Activated CD8-positive, alpha-beta memory T cell treated with anti-CD3 and anti-CD28 coated beads, Interleukin-2, amount 50 U/mL, for 24 hours (primary cell): ENCODE results near the gene RNF213.

ENCODE experiments used
- DNase-seq: peaks from one replicate; pipeline ENCODE4 v3.0.0-alpha.2; 2020; ENCODE audit errors: extremely low read depth

The RNF213 gene

DNA sequence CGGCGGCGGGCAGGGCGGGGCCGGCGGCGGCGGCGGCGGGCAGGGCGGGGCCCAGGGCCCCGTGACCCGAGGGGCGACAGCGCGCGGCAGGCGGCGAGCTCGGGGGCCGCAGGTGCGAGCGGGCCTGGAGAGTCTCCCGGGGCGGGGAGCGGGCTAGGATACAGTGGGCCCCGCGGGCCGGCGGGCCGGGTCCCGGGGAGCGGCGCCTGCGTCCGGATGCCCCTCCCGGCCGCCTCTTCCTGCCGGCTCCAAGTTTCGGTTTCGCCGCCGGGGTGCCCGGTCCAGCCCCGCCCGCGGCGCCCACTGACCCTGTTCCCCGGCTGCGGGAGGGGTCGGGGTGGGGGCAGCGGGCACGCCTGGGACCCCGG is at the start of gene RNF213:
Gene RNF213 (plus strand): TSS at position 62 of the 368 bp plus-strand sequence. CDS start 2,830 bp downstream, outside the sequence.
- DNase-seq, result no peak

DNA sequence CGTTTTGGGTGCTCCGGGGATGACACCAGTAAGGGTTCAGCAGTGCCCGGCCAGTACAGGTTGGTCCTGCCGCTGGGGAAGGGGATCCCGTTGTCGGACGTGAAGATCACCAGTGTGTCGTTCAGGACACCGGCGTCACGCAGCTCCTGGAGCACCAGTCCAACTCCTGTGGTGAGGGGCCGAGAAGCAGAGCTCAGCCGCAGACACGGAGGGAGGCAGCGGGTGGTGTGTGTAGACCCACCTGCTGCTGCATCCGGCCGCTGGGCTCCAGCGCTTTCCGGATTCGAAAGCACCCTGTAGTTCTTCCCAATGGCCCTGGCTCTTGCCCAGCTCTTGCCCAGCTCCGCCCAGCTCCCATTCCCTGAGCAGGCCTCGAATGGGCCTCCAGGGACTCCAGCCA is 48.5 kb upstream of the RNF213 start:
- DNase-seq, result no peak

DNA sequence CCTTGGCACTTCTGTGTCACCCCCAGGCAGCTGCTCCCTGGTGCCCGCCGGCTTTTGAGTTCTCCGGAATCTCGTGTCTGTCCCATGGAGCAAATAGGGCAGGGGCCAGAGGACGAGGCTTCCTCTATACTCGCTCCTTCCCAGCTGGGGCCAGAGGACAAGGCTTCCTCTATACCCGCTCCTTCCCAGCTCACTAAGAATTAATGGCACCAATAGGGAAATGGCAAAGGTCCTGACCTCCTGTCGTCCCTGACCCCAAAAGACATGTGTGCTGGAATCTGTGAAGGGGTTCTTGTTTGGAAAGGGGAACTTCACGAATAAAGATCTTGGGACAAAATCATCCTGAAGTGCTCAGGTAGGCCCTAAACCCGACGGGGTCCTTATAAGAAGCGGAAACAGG is 48.1 kb upstream of the RNF213 start:
- DNase-seq, result no peak

DNA sequence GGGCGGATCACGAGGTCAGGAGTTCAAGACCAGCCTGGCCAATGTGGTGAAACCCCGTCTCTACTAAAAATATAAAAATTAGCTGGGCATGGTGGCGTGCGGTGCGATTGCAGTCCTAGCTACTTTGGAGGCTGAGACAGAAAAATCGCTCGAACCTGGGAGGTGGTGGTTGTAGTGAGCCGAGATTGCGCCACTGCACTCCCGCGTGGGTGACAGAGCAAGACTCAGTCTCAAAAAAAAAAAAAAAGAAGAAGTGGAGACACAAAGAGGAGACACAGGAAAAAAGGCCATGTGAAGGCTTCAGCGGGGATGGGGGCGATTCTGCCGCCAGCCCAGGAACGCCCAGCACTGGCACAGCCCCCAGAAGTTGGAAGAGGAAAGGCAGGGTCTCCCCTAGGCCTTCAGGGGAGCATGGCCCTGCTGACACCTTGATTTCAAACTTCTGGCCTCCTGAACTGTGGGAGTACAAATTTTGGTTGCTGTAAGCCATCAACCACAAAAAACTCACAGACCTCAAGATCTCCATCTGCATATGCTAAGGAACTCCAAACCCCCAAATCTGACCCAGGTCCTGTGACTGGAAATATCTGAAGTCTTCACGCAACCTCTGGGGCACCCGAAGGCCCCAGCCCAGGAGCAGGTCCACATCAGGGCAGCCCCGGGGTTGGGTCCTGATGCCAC is 47.5 kb upstream of the RNF213 start:
- DNase-seq, result no peak

DNA sequence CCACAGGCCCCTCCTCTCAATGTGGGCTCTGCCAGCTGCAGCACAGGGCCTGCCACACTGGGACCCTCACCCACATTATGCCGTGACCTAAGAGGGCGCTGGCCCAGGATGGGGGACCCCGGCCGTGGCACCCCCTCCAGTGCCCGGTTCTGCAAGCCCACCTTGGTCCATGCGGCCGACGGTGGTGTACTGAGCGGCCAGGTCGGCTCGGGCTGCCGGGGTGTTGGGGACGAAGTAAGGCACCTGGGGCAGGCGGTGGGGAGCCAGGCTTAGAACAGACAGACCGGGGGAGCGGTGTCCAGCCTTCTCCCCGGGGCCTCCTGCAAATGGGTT is 47.0 kb upstream of the RNF213 start:
- DNase-seq, result no peak

DNA sequence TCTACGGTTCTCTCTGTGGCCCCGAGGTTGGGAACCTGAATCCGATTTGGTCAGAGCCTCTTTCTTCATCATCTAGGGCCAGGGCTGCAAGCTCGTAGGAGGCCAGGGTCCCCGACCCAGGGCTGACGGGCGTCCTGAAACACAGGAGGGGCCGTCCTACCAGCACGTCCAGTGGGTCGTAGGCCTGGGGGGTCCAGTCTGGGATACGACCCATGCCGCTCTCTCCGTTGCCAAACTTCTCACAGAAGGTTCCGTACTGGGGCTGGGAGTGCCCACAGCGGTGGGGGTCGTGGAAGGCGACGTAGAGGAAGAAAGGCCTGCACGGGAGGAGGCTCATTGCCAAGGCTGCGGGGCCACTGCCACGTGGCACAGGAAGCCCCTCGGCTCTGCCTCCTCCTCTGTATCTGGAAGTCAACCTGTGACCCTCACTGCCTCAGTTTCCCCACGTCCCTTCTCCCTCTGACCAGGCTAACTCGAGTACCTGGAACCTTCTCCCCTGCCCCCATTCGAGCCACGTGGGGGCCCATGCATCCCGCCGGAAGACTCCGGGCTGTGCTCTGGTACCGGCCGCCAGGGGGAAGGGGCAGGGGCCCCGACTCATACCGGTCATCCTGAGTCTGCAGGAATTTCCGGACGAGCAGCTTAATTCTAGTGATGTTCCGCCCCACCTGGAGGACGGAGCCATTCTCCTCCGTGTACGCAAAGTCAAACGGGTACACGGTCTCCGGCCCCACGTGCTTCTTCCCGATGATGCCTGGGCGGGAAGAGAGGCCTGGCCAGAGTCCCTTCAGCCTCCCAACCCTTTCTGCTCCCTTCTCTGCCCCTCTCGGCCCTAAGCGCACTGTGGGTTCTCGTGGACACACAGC is 46.4 kb upstream of the RNF213 start:
- no peak for DNase-seq

DNA sequence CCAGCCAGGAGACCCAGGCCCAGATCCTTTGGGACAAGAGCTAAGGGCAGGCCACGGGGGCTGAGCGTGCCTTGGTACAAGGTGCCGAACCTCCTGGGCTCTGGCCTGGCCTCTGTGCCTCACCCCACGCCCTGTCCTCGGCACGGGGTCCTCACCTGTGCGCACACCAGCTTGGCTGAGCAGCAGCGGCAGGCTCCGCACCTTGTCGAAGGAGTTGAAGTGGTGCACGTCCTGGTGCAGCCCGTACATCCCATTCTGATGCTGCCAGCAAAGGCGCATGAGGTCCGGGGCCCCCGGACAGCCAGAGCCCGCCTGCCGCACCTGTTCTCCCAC is 45.8 kb upstream of the RNF213 start:
- DNase-seq, result no peak

DNA sequence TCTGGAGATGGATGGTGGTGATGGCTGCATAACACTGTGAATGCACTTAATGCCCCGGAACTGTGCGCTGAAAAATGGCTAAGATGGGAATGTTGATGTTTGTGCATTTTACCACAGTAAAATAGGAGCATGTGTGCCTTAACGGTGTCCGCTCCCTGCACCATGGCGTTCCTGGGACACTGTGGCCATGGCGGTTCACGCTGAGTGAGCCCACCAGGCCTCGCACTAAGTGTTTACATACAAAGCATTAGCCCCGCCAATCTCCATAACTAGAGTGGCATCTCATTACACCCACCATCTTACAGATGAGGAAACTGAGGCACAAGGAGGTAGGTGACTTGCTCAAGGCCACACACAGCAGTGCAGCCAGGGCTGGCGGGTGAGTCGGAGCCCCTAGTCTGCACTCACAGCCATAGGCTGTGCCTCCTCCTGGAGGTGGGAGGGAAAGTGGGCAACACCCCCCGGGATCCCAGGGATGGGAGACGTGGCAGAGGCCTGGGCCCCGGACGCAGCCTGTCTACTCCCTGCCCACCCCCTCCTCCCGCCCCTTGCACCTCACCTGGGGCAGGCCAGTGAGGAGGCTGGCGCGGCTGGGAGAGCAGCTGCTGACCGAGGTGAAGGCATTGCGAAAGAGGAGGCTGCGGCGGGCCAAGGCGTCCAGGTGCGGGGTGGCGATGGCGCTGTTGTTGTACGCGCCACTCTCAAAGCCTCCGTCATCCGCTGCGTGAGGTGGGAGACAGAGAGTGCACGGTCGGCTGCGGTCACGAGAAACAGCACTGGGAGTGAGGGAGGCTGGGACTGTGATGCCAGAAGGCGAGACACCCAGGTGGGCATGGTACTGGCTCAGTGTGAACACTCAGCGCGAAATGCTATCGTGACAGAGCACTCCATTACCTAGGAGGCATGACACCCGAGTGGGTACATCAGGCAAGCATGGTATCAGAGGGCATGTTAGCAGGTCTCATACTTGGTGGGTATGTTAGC is 43.9 kb upstream of the RNF213 start:
- no peak for DNase-seq

DNA sequence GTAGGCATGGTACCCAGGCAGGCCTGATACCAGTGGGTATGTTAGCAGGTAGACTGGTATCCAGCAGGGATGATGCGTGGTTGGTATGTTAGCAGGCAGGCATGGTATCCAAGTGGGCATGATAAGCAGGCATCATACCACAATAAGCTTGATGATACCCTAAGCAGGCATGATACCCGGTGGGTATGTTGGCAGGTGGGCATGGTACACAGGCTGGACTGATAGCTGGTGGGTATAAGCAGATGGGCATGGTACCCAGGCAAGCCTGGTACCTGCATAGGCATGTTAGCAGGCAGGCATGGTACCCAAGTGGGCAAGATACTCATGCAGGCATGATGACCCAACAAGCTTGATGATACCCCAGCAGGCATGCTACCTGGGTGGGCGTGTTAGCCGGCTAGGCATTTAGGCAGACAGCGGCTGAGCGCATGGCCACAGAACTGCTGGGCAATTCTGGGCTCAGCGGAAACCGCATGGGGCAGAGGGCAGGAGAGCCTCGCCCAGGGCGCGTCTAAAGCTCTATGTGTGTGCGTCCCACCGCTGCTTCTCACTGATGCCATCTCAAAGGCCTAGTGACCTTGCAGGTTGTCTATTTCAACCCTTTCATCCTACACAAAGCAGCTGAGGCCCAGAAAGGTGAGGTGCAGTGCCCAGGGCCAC is 42.8 kb upstream of the RNF213 start:
- DNase-seq, result no peak

DNA sequence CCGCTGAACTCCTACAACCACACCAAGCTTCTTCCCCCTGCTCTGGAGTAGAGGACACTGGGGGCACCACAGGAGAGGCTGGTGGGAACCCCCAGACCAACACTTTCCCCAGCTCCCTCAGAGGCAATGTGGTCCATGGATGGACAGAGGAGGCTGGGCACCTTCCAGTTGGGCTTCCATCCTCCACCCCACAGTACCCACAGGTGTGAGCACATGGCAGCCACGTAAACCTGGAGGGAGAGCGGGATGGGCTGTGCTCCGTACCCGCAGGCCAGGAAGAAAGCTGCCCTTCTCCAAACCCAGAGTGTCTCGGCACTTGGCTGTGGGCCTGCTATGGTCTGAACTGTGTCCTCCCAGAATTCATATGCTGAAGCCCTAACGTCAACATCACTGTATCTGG is 42.3 kb upstream of the RNF213 start:
- no peak for DNase-seq

DNA sequence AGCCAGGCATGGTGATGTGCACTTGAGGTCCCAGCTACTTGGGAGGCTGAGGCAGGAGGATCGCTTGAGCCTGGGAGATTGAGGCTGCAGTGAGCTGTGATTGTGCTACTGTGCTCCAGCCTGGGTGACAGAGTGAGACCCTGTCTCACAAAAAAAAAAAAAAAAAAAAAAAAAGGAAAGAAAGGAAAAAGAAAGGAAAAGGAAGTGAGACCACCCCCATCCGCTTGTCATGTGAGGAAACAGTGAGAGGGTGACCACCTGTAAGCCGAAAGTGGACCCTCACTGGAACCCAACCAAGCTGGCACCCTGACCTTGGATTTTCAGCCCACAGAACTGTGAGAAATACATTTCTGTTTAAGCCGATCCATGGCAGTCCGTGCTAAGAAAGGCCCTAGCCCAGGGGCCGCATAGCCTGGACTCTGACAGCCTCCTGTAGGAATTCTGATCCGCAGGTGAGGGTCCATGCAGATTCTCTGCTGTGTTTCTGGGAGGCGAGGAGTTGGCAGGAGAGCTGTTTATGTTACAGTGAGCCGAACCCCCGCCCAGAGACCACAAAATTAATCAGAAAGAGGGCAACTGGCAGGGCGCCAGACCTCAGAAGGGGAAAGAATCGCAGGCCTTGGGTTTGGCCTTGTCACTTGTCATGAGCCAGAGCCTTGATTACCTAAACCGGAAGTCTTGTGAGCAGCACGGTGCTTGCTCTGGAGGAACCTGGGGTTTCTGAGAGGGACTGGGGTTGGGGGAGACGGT is 41.5 kb upstream of the RNF213 start:
- peak; percentile 89 for DNase-seq

DNA sequence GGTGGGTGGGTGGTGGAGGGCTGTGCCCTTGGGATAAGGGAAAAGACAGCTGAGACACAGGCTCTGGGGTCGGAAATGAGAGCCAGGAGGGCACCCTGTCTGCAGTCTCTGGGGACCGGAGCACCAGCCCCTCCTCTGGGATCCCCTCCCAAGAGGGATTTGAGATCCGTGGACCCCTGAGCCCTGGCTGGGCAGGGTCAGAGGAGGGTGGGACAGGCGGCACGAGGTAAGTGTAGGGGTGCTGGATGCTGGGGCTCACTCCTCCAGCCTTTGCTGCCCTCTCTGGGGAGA is 40.9 kb upstream of the RNF213 start:
- no peak for DNase-seq

DNA sequence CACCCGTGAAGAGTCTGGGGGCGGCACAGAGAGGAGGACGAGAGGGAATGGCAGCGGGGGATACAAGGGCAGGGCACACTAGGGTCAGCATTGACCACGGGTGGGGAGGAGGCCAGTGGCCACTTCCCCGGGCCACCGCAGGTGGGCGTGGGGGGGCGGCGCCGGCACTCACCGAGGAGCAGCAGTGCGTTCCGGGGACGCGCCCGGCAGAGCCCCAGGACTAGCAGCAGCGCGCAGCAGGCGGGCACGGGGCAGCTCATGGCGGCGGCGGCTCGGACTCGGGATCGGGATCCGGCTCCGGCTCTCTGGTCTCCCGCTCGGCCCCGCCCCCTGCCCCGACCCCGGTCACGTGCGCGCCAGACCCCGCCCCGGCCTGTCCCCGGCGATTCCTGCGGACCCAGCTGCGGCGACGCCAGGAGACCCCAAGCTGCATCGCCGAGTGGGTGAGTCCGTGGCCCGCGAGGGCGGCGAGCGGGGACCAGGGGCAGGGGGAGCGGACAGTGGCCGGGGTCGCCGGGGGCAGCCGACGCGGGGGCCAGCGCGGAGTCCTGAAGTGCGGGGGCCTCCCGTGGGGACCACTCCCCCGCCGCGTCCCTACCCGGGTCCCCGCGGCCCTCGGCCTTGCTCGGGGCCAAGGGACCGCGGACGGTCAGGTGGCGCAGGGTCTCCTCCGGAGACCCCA is 40.5 kb upstream of the RNF213 start, which contains the start of the genes SGSH and SLC26A11:
Gene SGSH (minus strand): TSS at position 280 of the 682 bp plus-strand sequence. CDS start 20 bp downstream, at position 260.
Gene SLC26A11 (plus strand): TSS at position 374 of the 682 bp plus-strand sequence. CDS start 1,134 bp downstream, outside the sequence.
- peak; percentile 18 for DNase-seq

DNA sequence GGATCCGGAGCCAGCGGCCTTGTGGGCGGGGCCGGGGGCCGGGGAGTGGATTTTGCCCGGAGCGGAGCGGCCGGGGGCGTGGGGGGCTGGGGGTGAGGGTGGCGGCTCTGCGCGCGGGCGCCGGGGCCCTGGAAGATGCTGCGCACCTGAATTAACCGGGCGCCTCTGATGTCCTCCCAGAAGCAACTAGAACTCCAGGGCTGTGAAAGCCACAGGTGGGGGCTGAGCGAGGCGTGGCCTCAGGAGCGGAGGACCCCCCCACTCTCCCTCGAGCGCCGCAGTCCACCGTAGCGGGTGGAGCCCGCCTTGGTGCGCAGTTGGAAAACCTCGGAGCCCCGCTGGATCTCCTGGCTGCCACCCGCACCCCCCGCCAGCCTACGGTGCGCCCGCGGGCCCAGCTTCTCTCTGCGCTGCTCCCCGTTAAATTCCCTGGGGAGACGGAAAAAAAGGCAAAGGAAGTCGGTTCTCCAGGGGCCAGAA is 39.9 kb upstream of the RNF213 start:
- DNase-seq, result no peak

DNA sequence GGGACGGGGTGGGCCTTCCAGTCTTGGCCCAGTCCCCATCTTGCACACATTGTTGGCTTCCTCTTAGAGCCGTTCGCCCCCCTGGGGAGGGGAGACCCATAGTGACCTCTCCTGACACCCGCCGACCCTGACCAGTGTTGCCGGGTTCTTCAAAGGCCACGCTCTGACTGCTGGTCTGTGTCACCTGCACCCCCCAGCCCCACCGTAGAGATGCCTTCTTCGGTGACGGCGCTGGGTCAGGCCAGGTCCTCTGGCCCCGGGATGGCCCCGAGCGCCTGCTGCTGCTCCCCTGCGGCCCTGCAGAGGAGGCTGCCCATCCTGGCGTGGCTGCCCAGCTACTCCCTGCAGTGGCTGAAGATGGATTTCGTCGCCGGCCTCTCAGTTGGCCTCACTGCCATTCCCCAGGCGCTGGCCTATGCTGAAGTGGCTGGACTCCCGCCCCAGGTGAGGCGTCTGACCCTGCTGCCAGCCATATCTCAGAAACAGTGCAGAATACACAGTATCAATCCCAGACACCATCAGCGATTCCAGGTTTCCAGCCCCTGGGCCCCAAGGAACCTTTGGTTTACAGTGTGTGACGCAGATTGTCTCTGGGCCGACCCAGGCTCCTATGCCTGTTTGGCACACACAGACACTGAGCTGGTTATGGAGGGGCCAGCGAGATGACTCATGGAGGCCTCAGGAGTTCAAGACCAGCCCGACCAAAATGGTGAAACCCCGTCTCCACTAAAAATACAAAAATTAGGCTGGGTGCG is 39.1 kb upstream of the RNF213 start:
- DNase-seq, result no peak

DNA sequence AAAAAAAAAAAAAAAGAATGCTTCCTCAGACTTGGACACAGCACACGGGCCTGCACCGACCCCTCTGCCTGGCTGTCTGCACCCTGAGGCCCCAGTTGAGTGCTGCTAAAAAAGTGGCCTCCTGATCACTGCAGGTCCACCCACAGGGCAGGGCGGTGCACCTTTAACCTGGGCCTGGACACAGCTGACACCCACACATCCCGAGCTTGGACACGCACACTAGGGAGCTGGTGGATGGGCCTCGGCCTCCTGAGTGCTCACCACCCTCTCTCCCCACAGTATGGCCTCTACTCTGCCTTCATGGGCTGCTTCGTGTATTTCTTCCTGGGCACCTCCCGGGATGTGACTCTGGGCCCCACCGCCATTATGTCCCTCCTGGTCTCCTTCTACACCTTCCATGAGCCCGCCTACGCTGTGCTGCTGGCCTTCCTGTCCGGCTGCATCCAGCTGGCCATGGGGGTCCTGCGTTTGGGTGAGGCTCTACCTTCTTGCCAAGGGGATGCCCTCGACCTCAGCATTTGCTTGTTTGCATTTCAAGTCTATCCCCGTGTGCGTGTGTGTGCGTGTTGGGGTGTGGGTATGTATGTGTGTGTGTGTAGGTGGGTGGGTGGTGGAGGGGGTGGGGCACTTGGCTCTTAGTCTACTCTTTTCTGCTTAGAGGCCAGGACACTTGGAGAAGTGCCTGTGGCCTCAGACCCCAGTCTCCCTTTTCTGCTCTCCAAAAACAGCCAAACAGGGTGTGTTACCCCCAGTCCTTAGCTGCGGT is 38.1 kb upstream of the RNF213 start:
- no peak for DNase-seq

DNA sequence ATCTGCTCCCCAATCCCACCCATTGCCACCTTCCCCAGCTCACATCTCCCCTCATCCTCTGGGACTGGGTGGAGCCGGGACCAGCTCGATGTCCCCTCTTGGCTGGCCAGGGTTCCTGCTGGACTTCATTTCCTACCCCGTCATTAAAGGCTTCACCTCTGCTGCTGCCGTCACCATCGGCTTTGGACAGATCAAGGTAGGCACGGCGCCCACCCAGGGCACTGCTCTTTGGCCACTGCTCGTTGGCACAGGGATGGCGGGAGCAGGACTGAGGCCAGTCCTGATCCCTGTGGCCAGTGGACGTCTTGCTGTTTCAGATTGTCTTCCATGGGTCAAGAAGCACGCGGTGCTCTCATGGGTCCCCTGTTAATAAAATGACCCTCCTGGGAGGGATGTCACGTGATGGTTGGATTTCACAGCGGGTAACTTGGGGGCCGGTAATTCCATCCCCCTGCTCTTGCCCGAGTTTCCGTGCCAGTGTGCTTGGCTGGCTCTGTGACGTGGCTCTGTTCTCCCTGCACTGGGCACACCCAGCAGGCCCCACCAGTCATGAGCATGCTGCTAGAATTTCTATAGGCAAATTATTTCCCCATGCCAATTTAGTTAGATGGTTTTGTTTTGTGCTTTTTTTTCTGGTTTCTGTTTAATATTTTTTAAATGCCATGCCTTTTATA is 37.4 kb upstream of the RNF213 start:
- no peak for DNase-seq

DNA sequence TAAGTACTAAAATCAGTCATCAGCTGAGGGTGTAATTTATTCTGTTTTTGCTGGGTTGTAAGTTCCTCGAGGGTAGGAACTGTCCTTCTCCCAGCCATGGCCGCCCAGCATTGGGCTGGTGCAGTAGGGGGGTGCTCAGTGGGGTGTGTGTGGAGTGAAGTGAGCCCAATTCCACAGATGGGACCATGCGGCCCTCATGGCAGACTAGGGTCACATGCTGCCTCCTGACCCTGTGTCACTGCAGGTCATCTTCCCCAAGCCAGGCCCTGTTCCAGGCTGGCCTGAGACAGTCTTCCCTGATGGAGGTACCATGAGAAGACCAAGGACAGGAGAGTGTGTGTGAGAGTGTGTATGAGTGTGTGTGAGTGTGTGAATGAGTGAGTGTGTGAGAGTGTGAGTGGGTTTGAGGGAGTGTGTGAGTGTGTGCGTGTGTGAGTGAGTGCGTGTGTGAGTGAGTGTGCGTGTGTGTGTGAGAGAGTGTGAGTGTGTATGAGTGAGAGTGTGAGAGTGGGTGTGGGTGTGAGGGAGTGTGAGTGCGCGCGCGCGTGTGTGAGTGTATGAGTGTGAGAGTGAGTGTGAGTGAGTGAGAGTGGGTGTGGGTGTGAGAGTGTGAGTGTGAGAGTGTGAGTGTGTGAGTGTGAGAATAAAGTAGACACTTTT is 36.7 kb upstream of the RNF213 start:
- DNase-seq, result no peak
